22Rv1 (cell line): ENCODE measurements around the gene NDRG4.

ENCODE experiments used
- ZFX ChIP-seq: fragments of 450-650 bp; IDR thresholded peaks from 2 replicates; pipeline ENCODE4 v1.6.1; 2017; ENCODE audit warnings: antibody characterized with exemption, borderline replicate concordance
- TF ChIP-seq, protein P1 (sequence below): fragments of 450-650 bp; IDR thresholded peaks from 2 replicates; pipeline ENCODE4 v1.5.1; 2017; ENCODE audit warnings: mild to moderate bottlenecking

DNA sequence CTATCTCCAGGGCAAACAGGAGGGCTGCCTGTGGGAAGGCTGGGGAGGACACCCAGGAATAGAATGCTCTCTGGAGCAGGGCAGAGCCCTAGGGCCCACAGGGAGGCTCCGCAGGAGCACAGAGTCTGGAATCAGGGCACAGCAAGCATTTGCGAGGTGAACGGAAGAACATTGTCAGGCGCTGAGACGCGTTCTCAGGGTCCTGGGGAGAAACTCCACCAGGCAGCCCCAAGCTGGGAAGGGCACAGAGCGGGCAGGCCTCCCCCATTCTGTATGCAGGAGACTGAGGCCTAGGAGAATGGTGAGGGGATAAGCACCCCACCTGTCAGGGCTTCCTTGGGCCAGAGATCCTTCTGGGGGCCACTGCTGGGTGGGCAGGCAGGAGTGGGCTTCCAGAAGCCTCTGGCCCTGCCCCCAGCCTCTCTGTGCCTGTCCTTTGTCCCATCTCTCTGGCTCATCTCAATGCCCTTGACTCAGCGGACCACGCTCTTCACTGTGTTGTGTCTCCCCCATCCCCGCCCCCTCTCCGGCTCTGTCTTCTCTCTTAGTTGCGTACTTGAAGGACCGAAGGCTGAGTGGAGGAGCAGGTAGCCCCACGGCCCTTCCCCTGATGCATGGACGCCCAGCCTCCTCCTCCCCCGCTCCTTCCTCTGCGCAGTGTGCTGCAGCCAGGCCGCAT lies 10.3 kb downstream of the NDRG4 start:
- TF ChIP-seq, protein P1, sequence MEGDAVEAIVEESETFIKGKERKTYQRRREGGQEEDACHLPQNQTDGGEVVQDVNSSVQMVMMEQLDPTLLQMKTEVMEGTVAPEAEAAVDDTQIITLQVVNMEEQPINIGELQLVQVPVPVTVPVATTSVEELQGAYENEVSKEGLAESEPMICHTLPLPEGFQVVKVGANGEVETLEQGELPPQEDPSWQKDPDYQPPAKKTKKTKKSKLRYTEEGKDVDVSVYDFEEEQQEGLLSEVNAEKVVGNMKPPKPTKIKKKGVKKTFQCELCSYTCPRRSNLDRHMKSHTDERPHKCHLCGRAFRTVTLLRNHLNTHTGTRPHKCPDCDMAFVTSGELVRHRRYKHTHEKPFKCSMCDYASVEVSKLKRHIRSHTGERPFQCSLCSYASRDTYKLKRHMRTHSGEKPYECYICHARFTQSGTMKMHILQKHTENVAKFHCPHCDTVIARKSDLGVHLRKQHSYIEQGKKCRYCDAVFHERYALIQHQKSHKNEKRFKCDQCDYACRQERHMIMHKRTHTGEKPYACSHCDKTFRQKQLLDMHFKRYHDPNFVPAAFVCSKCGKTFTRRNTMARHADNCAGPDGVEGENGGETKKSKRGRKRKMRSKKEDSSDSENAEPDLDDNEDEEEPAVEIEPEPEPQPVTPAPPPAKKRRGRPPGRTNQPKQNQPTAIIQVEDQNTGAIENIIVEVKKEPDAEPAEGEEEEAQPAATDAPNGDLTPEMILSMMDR: no peak
- no peak for TF ChIP-seq ZFX
